ENCODE measurements around the gene REST. TPM values are rescaled to one million over a fixed set of nuclear protein-coding genes. Genes with fewer than 3 reads are reported as not detected.

REST gene
- total and polyA plus RNA-seq, 2 of the 8 experiments (the other 6 are each of a cell fraction or from before 2014, with no cell fraction given), result 10.2 to 66.3 TPM

- no peaks in the 10 kb centered on the region for H3K4me1 ChIP-seq (replicated peaks in 1 of 4; ENCODE audit: control insufficient read depth in 3 of 4, insufficient read depth in 4 of 4, low read length in 3 of 4)
- H3K9me3 ChIP-seq (ENCODE audit: insufficient read depth in 2 of 2, low read depth in 1 of 2, low read length in 1 of 2), result no peaks in the 10 kb centered on the region
- no peak overlapping the region for H3K14ac ChIP-seq (ENCODE audit: insufficient read length)
- no peak overlapping the region for H4K91ac ChIP-seq (replicated peaks; ENCODE audit: insufficient read length, low read length)
- FAIRE-seq, result no peak
- H3K18ac ChIP-seq (ENCODE audit: extremely low read depth, low read length), result no peak overlapping the region
- WGBS, 2 experiments (ENCODE audit: extremely low coverage in 1 of 2, insufficient coverage in 1 of 2, insufficient read length in 1 of 2, insufficient replicate concordance in 2 of 2, low coverage in 1 of 2, low lambda C conversion rate in 2 of 2, missing lambda C conversion rate in 1 of 2), result 90% methylated on average over 2 of the region's 3 CpGs; no CpG with 5 or more reads in 1 of the 2 experiments
- H3K79me1 ChIP-seq (ENCODE audit: low read depth, low read length), result no peaks in the 10 kb centered on the region
- H3K27me3 ChIP-seq (replicated peaks in 1 of 4; ENCODE audit: control insufficient read depth in 3 of 4, extremely low read depth in 1 of 4, insufficient read depth in 3 of 4, low read length in 3 of 4), result no peaks in the 10 kb centered on the region
- H3K4me2 ChIP-seq (ENCODE audit: insufficient read depth in 1 of 2, low read depth in 2 of 2, low read length in 2 of 2), result no peak overlapping the region
- H2AFZ ChIP-seq (ENCODE audit: low read length), result no peak overlapping the region
- no peak overlapping the region for H4K8ac ChIP-seq (ENCODE audit: extremely low read depth, insufficient read depth, low read length)
- no peak overlapping the region for H4K5ac ChIP-seq (ENCODE audit: insufficient read length, low read depth, low read length)
- H2BK120ac ChIP-seq (replicated peaks; ENCODE audit: low read depth, low read length), result no peak overlapping the region
- no peak overlapping the region for H3K23ac ChIP-seq (ENCODE audit: insufficient read length)
- no peak overlapping the region for H3K4me3 ChIP-seq (ENCODE audit: extremely low read depth in 1 of 4, insufficient read depth in 2 of 4, low read depth in 3 of 4, low read length in 4 of 4)
- H3K9ac ChIP-seq (replicated peaks in 1 of 4; ENCODE audit: extremely low read depth in 1 of 4, low read depth in 3 of 4, low read length in 3 of 4), result no peak overlapping the region
- H3K79me2 ChIP-seq (ENCODE audit: control insufficient read depth in 1 of 2, insufficient read depth in 2 of 2, low read length in 2 of 2), result no peaks in the 10 kb centered on the region
- no peak overlapping the region for H3K27ac ChIP-seq (ENCODE audit: low read depth, low read length)
- no peak overlapping the region for H2BK20ac ChIP-seq (ENCODE audit: low read length)
- H4K20me1 ChIP-seq (replicated peaks in 1 of 2; ENCODE audit: control insufficient read depth in 1 of 2, insufficient read depth in 2 of 2, low read length in 2 of 2), result no peaks in the 10 kb centered on the region
- ChIA-PET POLR2A (ENCODE audit: partially characterized antibody) (interaction anchor here (0.6 to 1.8 kb wide), 5 partner anchors 16 to 94 kb away, joined by 3 to 7 read pairs (median 3); partner anchors contain the start of gene REST), CTCF (ENCODE audit: partially characterized antibody) (interaction anchor here (0.6 to 2.0 kb wide), 6 partner anchors 8 to 232 kb away, joined by 3 to 5 read pairs (median 3); no protein-coding TSS in a partner anchor)
- H3K23me2 ChIP-seq (ENCODE audit: low read depth, low read length), result no peaks in the 10 kb centered on the region
- no peak overlapping the region for H3K4ac ChIP-seq (replicated peaks; ENCODE audit: insufficient read length, low read depth, low read length)
- no peaks in the 10 kb centered on the region for H3K36me3 ChIP-seq (ENCODE audit: control insufficient read depth in 2 of 4, insufficient read depth in 4 of 4, low read length in 3 of 4)
- H2BK5ac ChIP-seq (ENCODE audit: low read depth, low read length), result no peak overlapping the region
- no peak overlapping the region for H2BK12ac ChIP-seq (ENCODE audit: low read depth, low read length)
- H2BK15ac ChIP-seq (ENCODE audit: low read length), result no peak overlapping the region
- no peak for DNase-seq (ENCODE audit: low read depth in 1 of 2, low spot score in 2 of 2)
- no peak overlapping the region for H3K56ac ChIP-seq (replicated peaks; ENCODE audit: insufficient read length, low read depth, low read length)
- no peak overlapping the region for H2AK5ac ChIP-seq (ENCODE audit: low read depth, low read length)
- no peak for TF ChIP-seq EZH2 (IDR thresholded peaks at IDR 0.05; ENCODE audit: low read depth, low read length, severe bottlenecking)
- TF ChIP-seq SAP30 (IDR thresholded peaks at IDR 0.05; ENCODE audit: insufficient read depth, insufficient replicate concordance, low read length), result no peak
- TF ChIP-seq RFX5 (IDR thresholded peaks at IDR 0.05; ENCODE audit: borderline replicate concordance, low read depth, low read length), result no peak
- no peak for TF ChIP-seq TAF7 (optimal IDR thresholded peaks at IDR 0.05; ENCODE audit: borderline replicate concordance, low read depth, low read length)
- TF ChIP-seq CEBPB (IDR thresholded peaks at IDR 0.05; ENCODE audit: low read depth, low read length), result no peak
- no peak for TF ChIP-seq SP2 (IDR thresholded peaks at IDR 0.05; ENCODE audit: low read length)
- no peak for TF ChIP-seq BRCA1 (IDR thresholded peaks at IDR 0.05; ENCODE audit: low read depth, low read length)
- no peak for TF ChIP-seq CTBP2 (IDR thresholded peaks at IDR 0.05; ENCODE audit: borderline replicate concordance, insufficient read depth, insufficient read length, low read length)
- TF ChIP-seq, protein P1, sequence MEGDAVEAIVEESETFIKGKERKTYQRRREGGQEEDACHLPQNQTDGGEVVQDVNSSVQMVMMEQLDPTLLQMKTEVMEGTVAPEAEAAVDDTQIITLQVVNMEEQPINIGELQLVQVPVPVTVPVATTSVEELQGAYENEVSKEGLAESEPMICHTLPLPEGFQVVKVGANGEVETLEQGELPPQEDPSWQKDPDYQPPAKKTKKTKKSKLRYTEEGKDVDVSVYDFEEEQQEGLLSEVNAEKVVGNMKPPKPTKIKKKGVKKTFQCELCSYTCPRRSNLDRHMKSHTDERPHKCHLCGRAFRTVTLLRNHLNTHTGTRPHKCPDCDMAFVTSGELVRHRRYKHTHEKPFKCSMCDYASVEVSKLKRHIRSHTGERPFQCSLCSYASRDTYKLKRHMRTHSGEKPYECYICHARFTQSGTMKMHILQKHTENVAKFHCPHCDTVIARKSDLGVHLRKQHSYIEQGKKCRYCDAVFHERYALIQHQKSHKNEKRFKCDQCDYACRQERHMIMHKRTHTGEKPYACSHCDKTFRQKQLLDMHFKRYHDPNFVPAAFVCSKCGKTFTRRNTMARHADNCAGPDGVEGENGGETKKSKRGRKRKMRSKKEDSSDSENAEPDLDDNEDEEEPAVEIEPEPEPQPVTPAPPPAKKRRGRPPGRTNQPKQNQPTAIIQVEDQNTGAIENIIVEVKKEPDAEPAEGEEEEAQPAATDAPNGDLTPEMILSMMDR (IDR thresholded peaks at IDR 0.05; ENCODE audit: control extremely low read depth in 1 of 3, insufficient read depth in 1 of 3, low read depth in 1 of 3, low read length in 3 of 3), result no peak
- no peak for TF ChIP-seq CHD2 (IDR thresholded peaks at IDR 0.05; ENCODE audit: low read length)
- no peak for TF ChIP-seq TAF1 (IDR thresholded peaks at IDR 0.05; ENCODE audit: low read depth, low read length)
- no peak for TF ChIP-seq TEAD4 (IDR thresholded peaks at IDR 0.05; ENCODE audit: low read depth, low read length)
These were observed 46.9 kb upstream of the REST start for GRCh38 chr4:56860781-56861180.

Measured in H1 (cell line).